Endometrial microvascular endothelial cells (primary cell): ENCODE data around the gene FAM72A. TPM values are rescaled to one million over a fixed set of nuclear protein-coding genes. Genes with fewer than 3 reads are reported as not detected.
"Not testable (repeated sequence)": the region's sequence is repeated elsewhere in the genome, so short reads cannot be mapped to it uniquely, and the experiment has no call there.

ENCODE experiments used
- in situ Hi-C: cut with HindIII; loops from 2 replicates; pipeline ENCODE4 v1.10.0; 2017; ENCODE audit warnings: low sequenced_read_pairs, low pct_unique_long_range_greater_than_20kb; ENCODE audit errors: inconsistent ontology term
- total RNA-seq: library from RNA; depleted of rRNA; stranded (reverse); fragments of >200 nt; gene quantifications from one replicate; pipeline ENCODE4 v1.2.3, GENCODE V29; 2015; ENCODE audit errors: inconsistent ontology term

The FAM72A gene
- total RNA-seq, result 5.5 TPM

- in situ Hi-C loops, result not testable (repeated sequence)
Observed at GRCh38 chr1:206202789-206203363, at the start of gene FAM72A. Gene FAM72A, minus strand, starts transcription at chr1:206202839. Its CDS starts 814 bp downstream, at chr1:206202025.

GRCh38 chr1:206250953-206251681 is 48.5 kb upstream of the FAM72A start:
- in situ Hi-C loops, result not testable (repeated sequence)

DNA sequence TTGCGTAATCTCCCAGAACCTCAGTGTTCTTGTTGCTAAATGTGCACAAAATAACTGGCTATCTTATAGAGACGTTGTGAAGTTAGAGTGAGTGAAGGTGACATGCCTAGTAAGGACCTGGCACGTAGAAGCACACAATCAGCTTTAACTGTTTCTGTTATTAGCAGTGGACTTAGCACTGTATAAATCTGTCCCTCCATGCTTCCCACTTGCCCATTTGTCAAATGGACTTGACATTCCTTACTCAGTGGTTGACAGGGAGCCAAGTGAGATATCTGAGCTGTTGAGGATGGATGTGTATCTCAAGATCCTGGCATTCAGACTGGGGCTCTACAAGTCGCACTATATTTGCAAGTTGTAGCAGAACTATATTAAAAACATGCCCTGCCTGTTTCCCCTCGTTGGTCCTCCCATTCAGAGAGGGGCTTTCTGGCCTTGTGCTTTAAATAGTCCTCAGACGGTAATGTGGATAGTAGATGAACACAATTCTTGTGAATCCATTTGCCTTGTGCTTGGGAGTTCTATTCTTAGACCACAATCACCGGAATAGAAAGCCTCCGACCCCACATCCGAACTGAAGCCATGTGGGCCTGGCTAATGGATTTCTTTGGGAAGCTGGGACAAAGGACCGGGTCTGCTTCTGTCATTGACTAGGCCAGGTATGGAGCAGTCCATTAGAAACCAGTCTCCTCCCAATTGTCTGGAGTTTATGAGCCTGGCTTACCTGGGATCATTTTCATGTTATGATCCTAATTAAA is 43.7 kb upstream of the FAM72A start:
- in situ Hi-C loops, result not testable (repeated sequence)

GRCh38 chr1:206245479-206245878 is 42.8 kb upstream of the FAM72A start:
- in situ Hi-C loops, result not testable (repeated sequence)

DNA sequence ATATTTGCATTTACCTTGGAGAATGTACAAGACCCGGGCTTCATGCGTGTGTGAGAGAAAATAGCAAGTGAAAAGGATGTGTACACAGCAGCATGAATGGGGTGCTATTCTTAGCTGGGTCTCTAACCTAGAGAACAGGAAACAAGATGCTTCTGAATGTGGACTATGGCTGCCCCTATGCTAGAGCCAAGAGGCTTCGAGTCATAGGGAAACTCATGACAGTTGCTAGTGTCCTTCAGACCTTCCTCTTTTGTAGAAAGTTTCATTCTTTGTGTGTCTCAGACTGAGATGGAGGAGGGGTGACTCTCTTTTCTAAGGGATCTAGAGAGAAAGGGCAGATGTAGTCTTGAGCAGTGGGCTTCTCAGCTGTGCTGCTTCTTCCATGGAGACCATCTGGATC is 40.7 kb upstream of the FAM72A start:
- in situ Hi-C loops, result not testable (repeated sequence)

DNA sequence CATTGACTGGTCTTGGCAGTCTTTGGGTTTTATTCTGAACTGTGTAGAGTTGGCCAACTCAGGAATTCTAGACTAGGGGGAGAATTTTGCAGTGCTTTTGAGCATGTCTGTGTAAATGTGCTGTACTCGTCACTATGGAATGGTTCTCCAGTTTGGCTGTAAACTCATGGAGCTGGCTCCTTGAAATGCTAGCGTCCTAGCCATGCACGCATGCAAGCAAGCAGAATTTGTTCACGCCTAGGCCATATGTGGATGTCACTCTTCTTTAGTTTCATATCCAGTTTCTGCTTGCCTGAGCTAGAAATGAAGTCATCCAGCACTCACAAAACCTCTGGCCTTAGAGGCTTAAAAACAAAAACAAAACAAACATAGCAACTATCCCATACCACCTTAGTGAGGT is 37.6 kb upstream of the FAM72A start:
- in situ Hi-C loops, result not testable (repeated sequence)

GRCh38 chr1:206235190-206235589 is 32.6 kb upstream of the FAM72A start:
- in situ Hi-C loops, result not testable (repeated sequence)

DNA sequence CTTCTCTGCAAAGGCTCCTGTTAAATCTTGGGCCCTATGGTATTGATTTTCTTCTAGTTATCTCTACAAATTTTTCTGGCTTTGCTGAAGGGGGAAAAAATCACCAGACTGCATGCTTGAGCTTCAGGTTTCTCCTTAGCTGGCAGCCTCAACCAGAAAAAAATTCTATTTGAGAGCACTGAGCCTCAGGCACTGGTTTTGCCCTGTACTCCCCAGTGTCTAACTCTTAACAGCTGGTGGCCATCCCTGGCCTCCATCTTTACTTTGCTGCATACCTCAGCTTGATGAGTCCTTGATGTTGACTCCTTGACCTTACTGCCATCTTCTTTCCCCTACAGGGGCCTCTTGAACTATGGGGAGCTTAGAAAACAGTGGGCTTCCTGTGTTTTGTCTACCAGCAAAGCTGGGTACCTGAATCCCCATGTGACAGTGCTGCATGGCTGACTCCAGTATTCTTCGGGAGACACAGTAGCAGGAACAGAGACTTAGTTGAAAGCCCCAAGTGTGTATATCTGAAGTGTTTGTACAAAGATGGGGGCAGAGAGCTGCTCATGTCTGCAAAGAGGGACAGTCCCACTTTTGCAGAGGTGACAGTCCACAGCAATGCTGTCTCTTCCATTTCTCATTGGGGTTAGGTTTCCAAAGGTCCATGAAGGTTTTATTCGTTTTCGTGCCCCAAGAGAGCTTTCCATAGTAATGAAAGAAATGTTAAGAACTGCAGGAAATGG is 31.7 kb upstream of the FAM72A start:
- in situ Hi-C loops, result not testable (repeated sequence)

- in situ Hi-C loops, result not testable (repeated sequence)
Observed at GRCh38 chr1:206232970-206233645, 30.5 kb upstream of the FAM72A start.

- in situ Hi-C loops, result not testable (repeated sequence)
Observed at GRCh38 chr1:206231989-206232388, 29.4 kb upstream of the FAM72A start.

GRCh38 chr1:206229286-206229685 is 26.6 kb upstream of the FAM72A start:
- in situ Hi-C loops, result not testable (repeated sequence)

GRCh38 chr1:206226886-206227285 is 24.2 kb upstream of the FAM72A start:
- in situ Hi-C loops, result not testable (repeated sequence)

DNA sequence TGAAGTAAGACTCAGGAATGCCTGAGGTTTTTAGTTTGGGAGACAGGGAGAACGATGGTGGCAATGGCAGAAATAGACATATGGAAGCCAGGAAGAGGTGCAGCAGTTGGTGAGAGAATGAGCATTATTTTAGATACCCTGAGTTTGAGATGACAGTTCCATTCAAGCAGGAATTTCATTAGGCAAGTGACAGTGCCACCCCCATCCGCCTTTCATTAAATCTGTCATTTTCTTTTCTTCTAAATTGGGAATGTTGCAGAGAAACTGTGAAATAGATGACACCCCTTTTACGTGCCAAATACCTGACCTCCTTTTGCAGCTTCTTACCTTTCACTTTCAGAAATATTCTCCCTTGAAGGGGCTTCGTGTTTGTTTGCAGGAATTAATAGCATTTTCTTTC is 22.7 kb upstream of the FAM72A start:
- in situ Hi-C loops, result not testable (repeated sequence)

- in situ Hi-C loops, result not testable (repeated sequence)
Observed at GRCh38 chr1:206224190-206224776, 21.6 kb upstream of the FAM72A start.

DNA sequence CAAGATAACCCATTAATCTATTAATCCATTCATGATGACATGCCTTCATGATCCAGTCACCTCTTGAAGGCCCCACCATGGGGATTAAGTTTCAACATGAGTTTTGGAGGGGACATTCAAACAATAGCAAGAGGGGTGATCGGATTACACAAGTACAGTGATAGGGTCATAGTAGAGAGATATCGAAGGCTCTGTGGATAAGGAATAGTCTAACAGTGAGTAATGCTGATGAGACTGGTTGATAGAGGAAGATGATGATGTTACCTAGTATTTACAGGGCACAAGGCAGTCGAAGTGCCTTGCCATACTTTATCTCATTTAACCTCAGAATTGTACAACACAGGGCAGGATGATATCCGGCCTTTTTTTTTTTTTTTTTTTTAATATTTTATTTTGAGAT is 18.9 kb upstream of the FAM72A start:
- in situ Hi-C loops, result not testable (repeated sequence)

DNA sequence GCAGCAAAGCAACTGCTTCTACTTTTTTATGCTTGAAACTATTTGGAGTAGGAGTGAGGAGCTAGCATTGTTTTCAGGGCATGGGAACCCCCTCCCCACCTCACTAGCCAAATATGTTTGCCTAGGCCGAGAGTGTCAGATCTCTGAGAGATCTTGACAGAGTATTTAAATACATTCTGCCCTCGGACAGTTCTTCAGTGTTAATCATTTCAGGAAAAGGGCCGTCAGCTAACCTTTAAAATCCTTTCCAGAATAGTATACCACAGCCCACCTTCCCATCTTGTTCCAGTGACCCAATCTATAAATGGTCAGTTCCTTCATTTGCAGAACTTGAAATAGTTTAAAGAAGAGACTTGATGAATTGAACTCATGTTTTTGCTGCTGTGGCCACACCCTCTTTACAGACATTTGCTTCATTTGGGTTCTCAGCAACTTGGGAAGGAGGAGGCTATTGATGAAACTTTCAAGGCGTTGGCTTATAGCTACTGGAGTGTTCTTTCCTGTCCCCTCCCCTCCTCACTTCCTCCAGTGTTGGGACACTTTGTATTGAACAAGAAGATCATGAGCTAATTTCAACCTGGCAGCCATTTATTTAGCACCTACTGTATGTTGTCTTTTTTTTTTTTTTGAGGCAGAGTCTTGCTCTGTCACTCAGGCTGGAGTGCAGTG is 17.8 kb upstream of the FAM72A start:
- in situ Hi-C loops, result not testable (repeated sequence)

GRCh38 chr1:206219514-206220331 is 17.1 kb upstream of the FAM72A start:
- in situ Hi-C loops, result not testable (repeated sequence)
